Ascending aorta (tissue), 2 donors: ENCODE results near the gene MDM1. TPM values are rescaled to one million over a fixed set of nuclear protein-coding genes. Genes with fewer than 3 reads are reported as not detected.
A peak's percentile ranks its signal among the peaks of the same experiment; 100 is the strongest.

Experiments used
- DNase-seq, 2 donors: peaks; one replicate each; pipeline ENCODE4 v3.0.0-alpha.2; 2019; ENCODE audit warnings: low spot score in 2 of 2
- H3K27ac ChIP-seq, 2 donors: fragments of 200-600 bp; sonication (generic); one replicate each; pipeline ENCODE4 v1.5.1; 2016 to 2017; ENCODE audit warnings: mild to moderate bottlenecking in 1 of 2
- H3K27me3 ChIP-seq: fragments of 200-600 bp; sonication (generic); one replicate; pipeline ENCODE4 v1.5.1; 2017
- H3K36me3 ChIP-seq, 2 donors: fragments of 200-600 bp; sonication (generic); one replicate each; pipeline ENCODE4 v1.5.1; 2016
- H3K4me1 ChIP-seq, 2 donors: fragments of 200-600 bp; sonication (generic); one replicate each; pipeline ENCODE4 v1.5.1; 2016 to 2017; ENCODE audit warnings: mild to moderate bottlenecking in 1 of 2
- H3K4me3 ChIP-seq, 2 donors: fragments of 200-600 bp; sonication (generic); one replicate each; pipeline ENCODE4 v1.5.1; 2016 to 2017; ENCODE audit warnings: mild to moderate bottlenecking in 1 of 2
- H3K9me3 ChIP-seq, 2 donors: fragments of 200-600 bp; sonication (generic); one replicate each; pipeline ENCODE4 v1.5.1; 2016
- CTCF ChIP-seq, 3 experiments: fragments of 200-600 bp in 2 of 3; fragments of 450-650 bp in 1 of 3; sonication (generic) in 2 of 3; IDR thresholded peaks; one replicate each; pipeline ENCODE4 v1.5.1; 2016 to 2019; ENCODE audit warnings: antibody characterized with exemption in 3 of 3, mild to moderate bottlenecking in 1 of 3, moderate library complexity in 1 of 3
- intact Hi-C: fragments of 100-400 bp; cut with DNase I; formaldehyde crosslinking; loops from one replicate; pipeline ENCODE4 v1.15.1; 2023
- total RNA-seq: library from RNA; depleted of rRNA; stranded (reverse); fragments of >200 nt; gene quantifications from one replicate; pipeline ENCODE4 v1.1.0, GENCODE V29; 2016

MDM1 gene
- total RNA-seq: 9.5 TPM

- DNase-seq: peak; percentile 94 to 99
- no peaks in the 10 kb centered on the region for H3K9me3 ChIP-seq
- no peak for TF ChIP-seq CTCF (IDR thresholded peaks at IDR 0.05)
- no peaks in the 10 kb centered on the region for H3K27me3 ChIP-seq
- H3K4me1 ChIP-seq: peaks cover 0 to 8% of the 10 kb centered on the region in 2 donors
- intact Hi-C loops: loop anchor here (1.0 to 2.0 kb wide), 5 partner anchors 33 to 476 kb away; partner anchors contain the start of genes MDM2, NUP107, RAP1B and SLC35E3
- H3K36me3 ChIP-seq: no peaks in the 10 kb centered on the region
- H3K4me3 ChIP-seq: peak within 1 kb of the TSS; percentile 77 to 88
- peak within 1 kb of the TSS; percentile 58 to 66 for H3K27ac ChIP-seq
These were observed at the start of gene MDM1 for GRCh38 chr12:68331869-68332727. TSS of gene MDM1 (minus strand) at chr12:68332362. CDS start at chr12:68332245, 117 bp downstream.

- no peak overlapping the region for H3K27ac ChIP-seq
- no peaks in the 10 kb centered on the region for H3K27me3 ChIP-seq
- intact Hi-C loops: no loop called here
- H3K4me1 ChIP-seq: no peaks in the 10 kb centered on the region
- TF ChIP-seq CTCF (IDR thresholded peaks at IDR 0.05): no peak
- H3K9me3 ChIP-seq: no peaks in the 10 kb centered on the region
- H3K36me3 ChIP-seq: no peaks in the 10 kb centered on the region
- DNase-seq: no peak
- H3K4me3 ChIP-seq: no peak overlapping the region
These were observed 49.5 kb upstream of the MDM1 start for GRCh38 chr12:68381476-68382219.

- Histone ChIP-seq H3K27me3 (no peaks in the 10 kb centered on the region), H3K4me1 (no peaks in the 10 kb centered on the region), H3K36me3 (no peaks in the 10 kb centered on the region), H3K4me3 (no peak overlapping the region), H3K27ac (no peak overlapping the region), H3K9me3 (no peaks in the 10 kb centered on the region)
- TF ChIP-seq CTCF (IDR thresholded peaks at IDR 0.05): no peak
- DNase-seq: no peak
- intact Hi-C loops: no loop called here
These were observed 46.9 kb upstream of the MDM1 start for GRCh38 chr12:68378872-68379606.

GRCh38 chr12:68377881-68378280 lies 45.7 kb upstream of the MDM1 start:
- Histone ChIP-seq H3K4me1 (no peaks in the 10 kb centered on the region), H3K4me3 (no peak overlapping the region), H3K27ac (no peak overlapping the region), H3K36me3 (no peaks in the 10 kb centered on the region), H3K9me3 (no peaks in the 10 kb centered on the region), H3K27me3 (no peaks in the 10 kb centered on the region)
- no peak for TF ChIP-seq CTCF (IDR thresholded peaks at IDR 0.05)
- intact Hi-C loops: no loop called here
- no peak for DNase-seq

- no peaks in the 10 kb centered on the region for H3K27me3 ChIP-seq
- no peak for DNase-seq
- H3K4me1 ChIP-seq: no peaks in the 10 kb centered on the region
- no peaks in the 10 kb centered on the region for H3K9me3 ChIP-seq
- no peak for TF ChIP-seq CTCF (IDR thresholded peaks at IDR 0.05)
- H3K4me3 ChIP-seq: no peak overlapping the region
- no peaks in the 10 kb centered on the region for H3K36me3 ChIP-seq
- intact Hi-C loops: no loop called here
- no peak overlapping the region for H3K27ac ChIP-seq
These were observed 44.7 kb upstream of the MDM1 start for GRCh38 chr12:68376901-68377300.
